OCI-LY1 (cell line): ENCODE data around the gene VSTM4.

ENCODE experiments used
- H2AFZ ChIP-seq: fragments of 200-600 bp; sonication (generic), shearing (Covaris generic); 2 replicates; pipeline ENCODE4 v1.6.0; 2014; ENCODE audit warnings: antibody characterized with exemption, mild to moderate bottlenecking, low read length
- H3F3A ChIP-seq: fragments of 200-600 bp; sonication (generic), shearing (Covaris generic); 2 replicates; pipeline ENCODE4 v1.6.0; 2014; ENCODE audit warnings: mild to moderate bottlenecking, antibody characterized with exemption, low read length, moderate library complexity; ENCODE audit not compliant: insufficient read depth
- H3K27ac ChIP-seq: fragments of 200-600 bp; sonication (generic); 2 replicates; pipeline ENCODE4 v1.5.1; 2014; ENCODE audit warnings: low read length, mixed run types, mild to moderate bottlenecking, low read depth; ENCODE audit not compliant: poor library complexity, severe bottlenecking
- H3K27me3 ChIP-seq: fragments of 200-600 bp; sonication (generic); 2 replicates; pipeline ENCODE4 v1.6.0; 2014; ENCODE audit warnings: antibody characterized with exemption, mild to moderate bottlenecking, low read length, moderate library complexity; ENCODE audit not compliant: insufficient read depth
- H3K36me3 ChIP-seq: fragments of 200-600 bp; sonication (generic); 2 replicates; pipeline ENCODE4 v1.6.1; 2014; ENCODE audit warnings: mild to moderate bottlenecking, antibody characterized with exemption, low read length, moderate library complexity, mixed read lengths; ENCODE audit not compliant: insufficient read depth
- H3K4me1 ChIP-seq: fragments of 200-600 bp; sonication (generic); 2 replicates; pipeline ENCODE4 v1.5.1; 2014; ENCODE audit warnings: mild to moderate bottlenecking, low read length, moderate library complexity; ENCODE audit not compliant: insufficient read depth, severe bottlenecking
- H3K4me2 ChIP-seq: fragments of 200-600 bp; sonication (generic), shearing (Covaris generic); 2 replicates; pipeline ENCODE4 v1.6.1; 2014; ENCODE audit warnings: low read length
- H3K4me3 ChIP-seq: fragments of 200-600 bp; sonication (generic); 2 replicates; pipeline ENCODE4 v1.5.1; 2014; ENCODE audit warnings: low read length, low read depth, mild to moderate bottlenecking, mixed read lengths; ENCODE audit not compliant: poor library complexity, severe bottlenecking
- H3K79me2 ChIP-seq: fragments of 200-600 bp; shearing (Covaris generic); 2 replicates; pipeline ENCODE4 v1.6.1; 2016; ENCODE audit warnings: mixed run types, low read length, mixed read lengths; ENCODE audit not compliant: insufficient read depth
- H3K9ac ChIP-seq: fragments of 200-600 bp; sonication (generic), shearing (Covaris generic); 2 replicates; pipeline ENCODE4 v1.6.1; 2014; ENCODE audit warnings: mild to moderate bottlenecking, low read length, mixed read lengths
- H3K9me2 ChIP-seq: fragments of 200-600 bp; sonication (generic), shearing (Covaris generic); 2 replicates; pipeline ENCODE4 v1.6.1; 2014; ENCODE audit warnings: low read depth, mild to moderate bottlenecking, low read length, mixed read lengths
- H3K9me3 ChIP-seq: fragments of 200-600 bp; shearing (Covaris generic); 2 replicates; pipeline ENCODE4 v1.6.1; 2014; ENCODE audit warnings: low read length, mixed read lengths
- H4K20me1 ChIP-seq: fragments of 200-600 bp; sonication (generic), shearing (Covaris generic); 2 replicates; pipeline ENCODE4 v1.6.0; 2016; ENCODE audit warnings: mild to moderate bottlenecking, low read length; ENCODE audit not compliant: insufficient read depth
- EZH2 ChIP-seq: fragments of 200-600 bp; sonication (generic), shearing (Covaris generic); IDR thresholded peaks from 2 replicates; pipeline ENCODE4 v1.8.0; 2017; ENCODE audit warnings: borderline replicate concordance, mixed run types, mild to moderate bottlenecking, antibody characterized with exemption, low read length, moderate library complexity, mixed read lengths
- TF ChIP-seq, protein P1 (sequence below): fragments of 200-600 bp; sonication (generic), shearing (Covaris generic); IDR thresholded peaks from 2 replicates; pipeline ENCODE4 v1.5.1; 2017; ENCODE audit warnings: mild to moderate bottlenecking, antibody characterized with exemption, low read length, moderate library complexity, mixed read lengths

Gene VSTM4

GRCh38 chr10:49150426-49150825 is 35.1 kb upstream of the VSTM4 start:
- Histone ChIP-seq H3K79me2 (no peaks in the 10 kb centered on the region), H3K9me2 (no peaks in the 10 kb centered on the region), H3F3A (no peaks in the 10 kb centered on the region), H3K4me3 (no peak overlapping the region), H3K4me1 (no peaks in the 10 kb centered on the region), H3K27ac (no peak overlapping the region), H3K4me2 (no peak overlapping the region), H3K27me3 (0 out of 2 replicates have a peak, but pooled peaks cover 5% of the 10 kb centered on the region), H3K9ac (no peak overlapping the region), H2AFZ (no peak overlapping the region), H4K20me1 (no peaks in the 10 kb centered on the region), H3K9me3 (no peaks in the 10 kb centered on the region), H3K36me3 (no peaks in the 10 kb centered on the region)
- TF ChIP-seq, protein P1, sequence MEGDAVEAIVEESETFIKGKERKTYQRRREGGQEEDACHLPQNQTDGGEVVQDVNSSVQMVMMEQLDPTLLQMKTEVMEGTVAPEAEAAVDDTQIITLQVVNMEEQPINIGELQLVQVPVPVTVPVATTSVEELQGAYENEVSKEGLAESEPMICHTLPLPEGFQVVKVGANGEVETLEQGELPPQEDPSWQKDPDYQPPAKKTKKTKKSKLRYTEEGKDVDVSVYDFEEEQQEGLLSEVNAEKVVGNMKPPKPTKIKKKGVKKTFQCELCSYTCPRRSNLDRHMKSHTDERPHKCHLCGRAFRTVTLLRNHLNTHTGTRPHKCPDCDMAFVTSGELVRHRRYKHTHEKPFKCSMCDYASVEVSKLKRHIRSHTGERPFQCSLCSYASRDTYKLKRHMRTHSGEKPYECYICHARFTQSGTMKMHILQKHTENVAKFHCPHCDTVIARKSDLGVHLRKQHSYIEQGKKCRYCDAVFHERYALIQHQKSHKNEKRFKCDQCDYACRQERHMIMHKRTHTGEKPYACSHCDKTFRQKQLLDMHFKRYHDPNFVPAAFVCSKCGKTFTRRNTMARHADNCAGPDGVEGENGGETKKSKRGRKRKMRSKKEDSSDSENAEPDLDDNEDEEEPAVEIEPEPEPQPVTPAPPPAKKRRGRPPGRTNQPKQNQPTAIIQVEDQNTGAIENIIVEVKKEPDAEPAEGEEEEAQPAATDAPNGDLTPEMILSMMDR, result no peak
- TF ChIP-seq EZH2, result no peak

GRCh38 chr10:49149881-49150280 is 34.6 kb upstream of the VSTM4 start:
- Histone ChIP-seq H3F3A (no peaks in the 10 kb centered on the region), H3K4me3 (no peak overlapping the region), H2AFZ (no peak overlapping the region), H3K4me2 (no peak overlapping the region), H3K9me3 (no peaks in the 10 kb centered on the region), H3K27me3 (0 out of 2 replicates have a peak, but pooled peaks cover 5% of the 10 kb centered on the region), H4K20me1 (no peaks in the 10 kb centered on the region), H3K27ac (no peak overlapping the region), H3K79me2 (no peaks in the 10 kb centered on the region), H3K9me2 (no peaks in the 10 kb centered on the region), H3K4me1 (no peaks in the 10 kb centered on the region), H3K36me3 (no peaks in the 10 kb centered on the region), H3K9ac (no peak overlapping the region)
- TF ChIP-seq, protein P1, result no peak
- TF ChIP-seq EZH2, result no peak

- no peak overlapping the region for H2AFZ ChIP-seq
- no peaks in the 10 kb centered on the region for H3K79me2 ChIP-seq
- H3F3A ChIP-seq, result no peaks in the 10 kb centered on the region
- no peak for TF ChIP-seq EZH2
- TF ChIP-seq, protein P1, result no peak
- no peak overlapping the region for H3K27ac ChIP-seq
- H3K9me2 ChIP-seq, result no peaks in the 10 kb centered on the region
- no peaks in the 10 kb centered on the region for H3K4me1 ChIP-seq
- no peak overlapping the region for H3K9ac ChIP-seq
- no peak overlapping the region for H3K4me2 ChIP-seq
- no peaks in the 10 kb centered on the region for H4K20me1 ChIP-seq
- H3K9me3 ChIP-seq, result no peaks in the 10 kb centered on the region
- H3K27me3 ChIP-seq, result no peaks in the 10 kb centered on the region
- no peak overlapping the region for H3K4me3 ChIP-seq
- no peaks in the 10 kb centered on the region for H3K36me3 ChIP-seq
Measured at GRCh38 chr10:49144058-49144720, 28.9 kb upstream of the VSTM4 start.
